IMR-90 (cell line): ENCODE data around the gene TRAF3IP3.

Experiments used
- BHLHE40 ChIP-seq: fragments of 150-350 bp; IDR thresholded peaks from 2 replicates; pipeline ENCODE4 v1.6.1; 2016; ENCODE audit warnings: mild to moderate bottlenecking, low read depth, low read length
- FOS ChIP-seq: fragments of 150-350 bp; IDR thresholded peaks from 2 replicates; pipeline ENCODE4 v1.6.1; 2016; ENCODE audit warnings: low read depth, low read length
- MAFK ChIP-seq: IDR thresholded peaks from 2 replicates; pipeline ENCODE4 v1.6.1; 2012; ENCODE audit warnings: low read depth, low read length, improper control_type of control experiment
- MXI1 ChIP-seq: IDR thresholded peaks from 2 replicates; pipeline ENCODE4 v1.6.1; 2012; ENCODE audit warnings: low read depth, mild to moderate bottlenecking, low read length, moderate library complexity, borderline replicate concordance
- POLR2A ChIP-seq: IDR thresholded peaks from 2 replicates; pipeline ENCODE4 v1.6.1; 2012; ENCODE audit warnings: mild to moderate bottlenecking, low read depth, low read length
- RAD21 ChIP-seq: IDR thresholded peaks from 2 replicates; pipeline ENCODE4 v1.6.1; 2012; ENCODE audit warnings: low read length, improper control_type of control experiment
- RCOR1 ChIP-seq: IDR thresholded peaks from 2 replicates; pipeline ENCODE4 v1.6.1; 2012; ENCODE audit warnings: mild to moderate bottlenecking, low read length, improper control_type of control experiment; ENCODE audit not compliant: insufficient replicate concordance
- RFX5 ChIP-seq: IDR thresholded peaks from 2 replicates; pipeline ENCODE4 v1.8.0; 2012; ENCODE audit warnings: low read depth, mild to moderate bottlenecking, low read length, moderate library complexity
- SMC3 ChIP-seq: fragments of 150-350 bp; IDR thresholded peaks from 2 replicates; pipeline ENCODE4 v1.6.1; 2016; ENCODE audit warnings: low read depth, mild to moderate bottlenecking, antibody characterized with exemption, low read length, moderate library complexity
- TF ChIP-seq, protein P1 (sequence below): conservative IDR thresholded peaks from 2 replicates; pipeline ENCODE4 v1.5.1; 2012; ENCODE audit warnings: mild to moderate bottlenecking, low read depth, low read length, improper control_type of control experiment
- TF ChIP-seq, protein P2 (sequence below): fragments of 150-350 bp; IDR thresholded peaks from 2 replicates; pipeline ENCODE4 v1.6.1; 2017; ENCODE audit warnings: mild to moderate bottlenecking, antibody characterized with exemption, low read length, low read depth
- TF ChIP-seq, protein P3 (sequence below): fragments of 150-350 bp; IDR thresholded peaks from 2 replicates; pipeline ENCODE4 v1.6.1; 2016; ENCODE audit warnings: low read depth, mild to moderate bottlenecking, low read length, moderate library complexity, borderline replicate concordance

DNA sequence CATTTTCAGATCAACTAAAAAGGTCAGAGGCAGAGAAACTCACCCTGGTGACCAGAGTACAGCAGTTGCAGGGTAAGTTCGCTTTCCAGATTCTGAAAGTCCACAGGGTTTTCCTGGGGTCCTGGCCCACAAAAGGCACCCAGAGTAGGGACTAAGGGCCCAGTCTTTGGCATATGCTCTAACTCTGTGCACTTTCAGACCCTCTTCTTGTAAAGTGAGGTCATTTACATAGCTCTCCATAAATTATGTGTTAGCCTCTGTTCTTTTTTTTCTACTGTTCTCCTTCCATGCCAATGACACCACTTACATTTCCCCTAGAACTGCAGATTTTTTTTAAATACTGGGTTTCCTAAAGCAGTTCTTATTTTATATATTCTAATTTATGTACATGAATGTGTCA lies 22.2 kb downstream of the TRAF3IP3 start:
- TF ChIP-seq FOS (no peak), POLR2A (no peak), RAD21 (no peak), MAFK (no peak), BHLHE40 (no peak), RFX5 (no peak), RCOR1 (no peak), SMC3 (no peak), MXI1 (no peak)
- TF ChIP-seq, protein P1, sequence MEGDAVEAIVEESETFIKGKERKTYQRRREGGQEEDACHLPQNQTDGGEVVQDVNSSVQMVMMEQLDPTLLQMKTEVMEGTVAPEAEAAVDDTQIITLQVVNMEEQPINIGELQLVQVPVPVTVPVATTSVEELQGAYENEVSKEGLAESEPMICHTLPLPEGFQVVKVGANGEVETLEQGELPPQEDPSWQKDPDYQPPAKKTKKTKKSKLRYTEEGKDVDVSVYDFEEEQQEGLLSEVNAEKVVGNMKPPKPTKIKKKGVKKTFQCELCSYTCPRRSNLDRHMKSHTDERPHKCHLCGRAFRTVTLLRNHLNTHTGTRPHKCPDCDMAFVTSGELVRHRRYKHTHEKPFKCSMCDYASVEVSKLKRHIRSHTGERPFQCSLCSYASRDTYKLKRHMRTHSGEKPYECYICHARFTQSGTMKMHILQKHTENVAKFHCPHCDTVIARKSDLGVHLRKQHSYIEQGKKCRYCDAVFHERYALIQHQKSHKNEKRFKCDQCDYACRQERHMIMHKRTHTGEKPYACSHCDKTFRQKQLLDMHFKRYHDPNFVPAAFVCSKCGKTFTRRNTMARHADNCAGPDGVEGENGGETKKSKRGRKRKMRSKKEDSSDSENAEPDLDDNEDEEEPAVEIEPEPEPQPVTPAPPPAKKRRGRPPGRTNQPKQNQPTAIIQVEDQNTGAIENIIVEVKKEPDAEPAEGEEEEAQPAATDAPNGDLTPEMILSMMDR: no peak
- TF ChIP-seq, protein P2, sequence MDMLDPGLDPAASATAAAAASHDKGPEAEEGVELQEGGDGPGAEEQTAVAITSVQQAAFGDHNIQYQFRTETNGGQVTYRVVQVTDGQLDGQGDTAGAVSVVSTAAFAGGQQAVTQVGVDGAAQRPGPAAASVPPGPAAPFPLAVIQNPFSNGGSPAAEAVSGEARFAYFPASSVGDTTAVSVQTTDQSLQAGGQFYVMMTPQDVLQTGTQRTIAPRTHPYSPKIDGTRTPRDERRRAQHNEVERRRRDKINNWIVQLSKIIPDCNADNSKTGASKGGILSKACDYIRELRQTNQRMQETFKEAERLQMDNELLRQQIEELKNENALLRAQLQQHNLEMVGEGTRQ: no peak
- TF ChIP-seq, protein P3, sequence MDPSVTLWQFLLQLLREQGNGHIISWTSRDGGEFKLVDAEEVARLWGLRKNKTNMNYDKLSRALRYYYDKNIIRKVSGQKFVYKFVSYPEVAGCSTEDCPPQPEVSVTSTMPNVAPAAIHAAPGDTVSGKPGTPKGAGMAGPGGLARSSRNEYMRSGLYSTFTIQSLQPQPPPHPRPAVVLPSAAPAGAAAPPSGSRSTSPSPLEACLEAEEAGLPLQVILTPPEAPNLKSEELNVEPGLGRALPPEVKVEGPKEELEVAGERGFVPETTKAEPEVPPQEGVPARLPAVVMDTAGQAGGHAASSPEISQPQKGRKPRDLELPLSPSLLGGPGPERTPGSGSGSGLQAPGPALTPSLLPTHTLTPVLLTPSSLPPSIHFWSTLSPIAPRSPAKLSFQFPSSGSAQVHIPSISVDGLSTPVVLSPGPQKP: no peak
